Parathyroid adenoma (tissue), 2 donors: ENCODE data around the gene ZNF512.
A peak's percentile ranks its signal among the peaks of the same experiment; 100 is the strongest.

Source experiments
- H2AFZ ChIP-seq: fragments of 300-600 bp; sonication (generic); one replicate; pipeline ENCODE4 v1.7.0; 2017; ENCODE audit warnings: antibody characterized with exemption, mild to moderate bottlenecking
- H3K27ac ChIP-seq: fragments of 300-600 bp; sonication (generic); one replicate; pipeline ENCODE4 v1.7.0; 2017
- H3K27me3 ChIP-seq: fragments of 300-600 bp; sonication (generic); one replicate; pipeline ENCODE4 v1.7.0; 2017; ENCODE audit warnings: low read length; ENCODE audit not compliant: control insufficient read depth, insufficient read depth
- H3K36me3 ChIP-seq: fragments of 300-600 bp; sonication (generic); one replicate; pipeline ENCODE4 v1.7.0; 2017; ENCODE audit warnings: low read length; ENCODE audit not compliant: control insufficient read depth, insufficient read depth
- H3K4me1 ChIP-seq: fragments of 300-600 bp; sonication (generic); one replicate; pipeline ENCODE4 v1.7.0; 2017; ENCODE audit warnings: control low read depth
- H3K4me2 ChIP-seq: fragments of 300-600 bp; sonication (generic); one replicate; pipeline ENCODE4 v1.7.0; 2017; ENCODE audit warnings: low read length
- H3K4me3 ChIP-seq: fragments of 300-600 bp; sonication (generic); one replicate; pipeline ENCODE4 v1.7.0; 2017; ENCODE audit warnings: low read depth, low read length
- H3K79me2 ChIP-seq: fragments of 300-600 bp; sonication (generic); one replicate; pipeline ENCODE4 v1.7.0; 2017; ENCODE audit warnings: control low read depth
- H3K9ac ChIP-seq: fragments of 300-600 bp; sonication (generic); one replicate; pipeline ENCODE4 v1.7.0; 2017; ENCODE audit warnings: mild to moderate bottlenecking
- H3K9me3 ChIP-seq: fragments of 300-600 bp; sonication (generic); one replicate; pipeline ENCODE4 v1.7.0; 2017; ENCODE audit warnings: low read length; ENCODE audit not compliant: control insufficient read depth
- CTCF ChIP-seq: fragments of 300-600 bp; sonication (generic); IDR thresholded peaks from one replicate; pipeline ENCODE4 v1.7.0; 2017; ENCODE audit warnings: antibody characterized with exemption, mild to moderate bottlenecking
- donor health status: primary hyperparathyroidism.

Gene ZNF512

GRCh38 chr2:27559228-27559627 is 23.6 kb upstream of the ZNF512 start:
- H3K4me3 ChIP-seq, result no peak overlapping the region
- TF ChIP-seq CTCF, result no peak
- H3K4me1 ChIP-seq, result no peaks in the 10 kb centered on the region
- no peaks in the 10 kb centered on the region for H3K9me3 ChIP-seq
- H3K27ac ChIP-seq, result no peak overlapping the region
- no peak overlapping the region for H3K4me2 ChIP-seq
- no peaks in the 10 kb centered on the region for H3K27me3 ChIP-seq
- H3K9ac ChIP-seq, result no peak overlapping the region
- H3K79me2 ChIP-seq, result no peaks in the 10 kb centered on the region
- H2AFZ ChIP-seq, result no peak overlapping the region
- H3K36me3 ChIP-seq, result no peaks in the 10 kb centered on the region

GRCh38 chr2:27561060-27561459 is 21.8 kb upstream of the ZNF512 start:
- H3K27me3 ChIP-seq, result no peaks in the 10 kb centered on the region
- no peak overlapping the region for H3K4me3 ChIP-seq
- no peaks in the 10 kb centered on the region for H3K36me3 ChIP-seq
- H3K9me3 ChIP-seq, result no peaks in the 10 kb centered on the region
- no peaks in the 10 kb centered on the region for H3K79me2 ChIP-seq
- TF ChIP-seq CTCF, result no peak
- H3K4me1 ChIP-seq, result peaks cover 9% of the 10 kb centered on the region
- H3K27ac ChIP-seq, result no peak overlapping the region
- H2AFZ ChIP-seq, result no peak overlapping the region
- H3K9ac ChIP-seq, result no peak overlapping the region
- H3K4me2 ChIP-seq, result no peak overlapping the region

DNA sequence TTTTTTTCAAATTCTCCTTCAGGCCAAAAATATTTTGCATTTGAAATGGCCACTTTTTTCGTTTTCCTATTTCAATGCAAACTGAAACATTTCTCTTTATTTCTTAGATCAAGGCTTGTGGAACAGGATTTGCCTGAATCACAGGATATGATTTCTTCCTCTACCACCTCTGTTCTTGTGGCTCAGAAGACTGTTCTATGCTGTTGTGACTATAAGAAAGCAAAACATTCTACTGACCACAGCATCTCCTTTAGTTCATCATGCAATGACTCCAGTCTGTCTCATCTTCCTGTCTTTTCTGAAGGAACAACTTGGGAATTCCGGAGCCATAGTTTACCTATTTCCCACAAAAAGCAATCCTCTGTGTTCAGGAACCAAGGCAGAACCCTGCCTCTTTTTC is 16.2 kb upstream of the ZNF512 start:
- Histone ChIP-seq H3K9ac (no peak overlapping the region), H3K9me3 (no peaks in the 10 kb centered on the region), H3K79me2 (no peaks in the 10 kb centered on the region), H3K4me1 (peaks cover 27% of the 10 kb centered on the region), H3K27me3 (no peaks in the 10 kb centered on the region), H3K4me3 (peak overlapping the region; percentile 8), H2AFZ (peak overlapping the region; percentile 38), H3K36me3 (no peaks in the 10 kb centered on the region), H3K27ac (peak overlapping the region; percentile 63), H3K4me2 (peak overlapping the region; percentile 76)
- TF ChIP-seq CTCF, result no peak

- Histone ChIP-seq H3K27ac (no peak overlapping the region), H3K27me3 (no peaks in the 10 kb centered on the region)
- TF ChIP-seq CTCF, result no peak
Observed at GRCh38 chr2:27569398-27569797, 13.4 kb upstream of the ZNF512 start.

DNA sequence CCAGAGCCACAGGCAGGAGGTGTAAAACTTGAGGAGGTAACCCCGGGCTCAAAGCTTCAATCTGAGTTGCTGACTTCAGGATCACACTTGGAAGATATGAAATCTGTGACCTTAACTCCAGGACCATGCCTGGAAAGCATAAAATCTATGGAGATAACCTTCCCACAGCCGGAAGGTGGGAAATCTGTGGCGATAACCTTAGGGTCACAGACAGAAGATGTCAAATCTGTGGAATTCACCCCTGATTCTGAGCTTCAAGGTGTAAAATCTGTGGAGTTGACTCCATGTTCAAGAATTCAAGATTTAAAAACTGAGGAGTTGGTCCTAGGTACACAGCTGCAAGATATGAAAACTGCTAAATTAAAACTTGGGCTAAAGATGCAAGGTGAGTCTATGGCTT is 11.6 kb upstream of the ZNF512 start:
- no peaks in the 10 kb centered on the region for H3K36me3 ChIP-seq
- no peaks in the 10 kb centered on the region for H3K9me3 ChIP-seq
- no peak overlapping the region for H3K9ac ChIP-seq
- H3K79me2 ChIP-seq, result no peaks in the 10 kb centered on the region
- H3K4me3 ChIP-seq, result no peak overlapping the region
- H3K27me3 ChIP-seq, result no peaks in the 10 kb centered on the region
- TF ChIP-seq CTCF, result no peak
- H3K4me1 ChIP-seq, result peaks cover 16% of the 10 kb centered on the region
- H2AFZ ChIP-seq, result no peak overlapping the region
- no peak overlapping the region for H3K4me2 ChIP-seq
- H3K27ac ChIP-seq, result no peak overlapping the region

More at GRCh38 chr2:27569398-27569797, 13.4 kb upstream of the ZNF512 start:
- H2AFZ ChIP-seq, result no peak overlapping the region
- H3K79me2 ChIP-seq, result no peaks in the 10 kb centered on the region
- no peaks in the 10 kb centered on the region for H3K36me3 ChIP-seq
- H3K9ac ChIP-seq, result no peak overlapping the region
- H3K4me2 ChIP-seq, result no peak overlapping the region
- H3K4me1 ChIP-seq, result peaks cover 27% of the 10 kb centered on the region
- no peaks in the 10 kb centered on the region for H3K9me3 ChIP-seq
- H3K4me3 ChIP-seq, result no peak overlapping the region
